Measurements from ENCODE around the gene LAMA4.
A peak's percentile ranks its signal among the peaks of the same experiment; 100 is the strongest.

- peak; percentile 16 for TF ChIP-seq CTCF (IDR thresholded peaks at IDR 0.05)
- no peak for TF ChIP-seq EZH2 (IDR thresholded peaks at IDR 0.05)
- no peak for TF ChIP-seq EZH2phosphoT487 (IDR thresholded peaks at IDR 0.05)
These were observed 27.7 kb upstream of the LAMA4 start for GRCh38 chr6:112281821-112282615.

Data from neural progenitor cell (in vitro differentiated cells).